Esophagus muscularis mucosa (tissue), 4 donors: ENCODE data around the gene AFAP1L2. TPM values are rescaled to one million over a fixed set of nuclear protein-coding genes. Genes with fewer than 3 reads are reported as not detected.

Experiments used
- DNase-seq: peaks from one replicate; pipeline ENCODE4 v3.0.0-alpha.2; 2017; ENCODE audit errors: extremely low spot score
- H3K27ac ChIP-seq, 4 donors: fragments of 200-600 bp; sonication (generic); replicated peaks in 1 of 4; 1 replicate in 3 of 4; 2 replicates in 1 of 4; pipeline ENCODE4 v1.5.1; 2016 to 2019; ENCODE audit warnings: mild to moderate bottlenecking in 1 of 4
- H3K27me3 ChIP-seq, 4 donors: fragments of 200-600 bp; sonication (generic); one replicate each; pipeline versions ENCODE4 v1.5.1 to v1.6.0; 2016 to 2019
- H3K36me3 ChIP-seq, 4 donors: fragments of 200-600 bp; sonication (generic); one replicate each; pipeline ENCODE4 v1.5.1; 2016 to 2019
- H3K4me1 ChIP-seq, 4 donors: fragments of 200-600 bp; sonication (generic); one replicate each; pipeline ENCODE4 v1.5.1; 2016 to 2019
- H3K4me3 ChIP-seq, 4 donors: fragments of 200-600 bp; sonication (generic); 1 replicate in 2 of 4; 2 replicates in 2 of 4; pipeline ENCODE4 v1.5.1; 2016 to 2019; ENCODE audit warnings: mild to moderate bottlenecking in 4 of 4, moderate library complexity in 1 of 4
- H3K9me3 ChIP-seq, 4 donors: fragments of 200-600 bp; sonication (generic); 1 replicate in 3 of 4; 2 replicates in 1 of 4; pipeline ENCODE4 v1.5.1; 2016 to 2019
- CTCF ChIP-seq, 3 experiments: fragments of 200-600 bp in 2 of 3; fragments of 450-650 bp in 1 of 3; sonication (generic) in 2 of 3; IDR thresholded peaks; one replicate each; pipeline ENCODE4 v1.5.1; 2017 to 2019; ENCODE audit warnings: antibody characterized with exemption in 3 of 3, mild to moderate bottlenecking in 2 of 3, moderate library complexity in 1 of 3
- EP300 ChIP-seq: sonication (generic); formaldehyde crosslinking; IDR thresholded peaks from one replicate; pipeline ENCODE4 v1.6.1; 2017; ENCODE audit warnings: antibody characterized with exemption
- POLR2A ChIP-seq: fragments of 450-650 bp; IDR thresholded peaks from one replicate; pipeline ENCODE4 v1.6.1; 2017; ENCODE audit warnings: antibody characterized with exemption, moderate library complexity, mild to moderate bottlenecking, low read depth
- POLR2AphosphoS5 ChIP-seq, 2 donors: sonication (generic); formaldehyde crosslinking; IDR thresholded peaks; one replicate each; pipeline ENCODE4 v1.6.1; 2017; ENCODE audit warnings: antibody characterized with exemption in 2 of 2
- WGBS: methylation state at CpG from one replicate; pipeline ENCODE4 v1.1.5; 2018; 5-methylcytosine and 5-hydroxymethylcytosine counted together
- intact Hi-C: fragments of 100-400 bp; cut with DNase I; formaldehyde crosslinking; loops from one replicate; pipeline ENCODE4 v1.15.1; 2023
- total RNA-seq, 4 donors: library from RNA; depleted of rRNA; stranded (reverse); fragments of >200 nt; gene quantifications; one replicate each; pipeline versions ENCODE4 v1.1.0 to v1.2.1, GENCODE V29; 2016

Gene AFAP1L2
- total RNA-seq, 4 donors from 2014 or later: 18.5 to 23.2 (median 19.9) TPM

- intact Hi-C loops: loop anchor here (5.0 to 10.0 kb wide), 3 partner anchors 103 to 483 kb away; partner anchors contain the start of gene AFAP1L2
- peaks cover 6 to 48% (median 22%) of the 10 kb centered on the region in 4 donors for H3K36me3 ChIP-seq
- 38% methylated on average over 12 of the region's 14 CpGs for WGBS
- H3K4me1 ChIP-seq: peaks cover 13 to 39% (median 26%) of the 10 kb centered on the region in 4 donors
- no peaks in the 10 kb centered on the region for H3K9me3 ChIP-seq
- peak overlapping the region; percentile 9 to 23 (median 12) for H3K27ac ChIP-seq
- H3K4me3 ChIP-seq: no peak overlapping the region
- DNase-seq: no peak
- TF ChIP-seq POLR2AphosphoS5 (IDR thresholded peaks at IDR 0.05): no peak
- TF ChIP-seq EP300: no peak
- TF ChIP-seq POLR2A: no peak
- no peak for TF ChIP-seq CTCF (IDR thresholded peaks at IDR 0.05)
- H3K27me3 ChIP-seq: peaks cover 0 to 6% (median 0%) of the 10 kb centered on the region in 4 donors
These were observed 102.2 kb downstream of the AFAP1L2 start for GRCh38 chr10:114301951-114302710.

- Histone ChIP-seq H3K27me3 (peaks cover 0 to 6% (median 0%) of the 10 kb centered on the region in 4 donors), H3K4me1 (peaks cover 13 to 34% (median 26%) of the 10 kb centered on the region in 4 donors), H3K36me3 (peaks cover 16 to 58% (median 32%) of the 10 kb centered on the region in 4 donors), H3K27ac (no peak overlapping the region), H3K9me3 (peaks cover 0 to 6% (median 3%) of the 10 kb centered on the region in 4 donors), H3K4me3 (no peak overlapping the region)
- no peak for DNase-seq
- intact Hi-C loops: loop anchor here (5.0 to 10.0 kb wide), 3 partner anchors 104 to 484 kb away; partner anchors contain the start of gene AFAP1L2
- WGBS: 71% methylated on average over 1 of the region's 9 CpGs
- TF ChIP-seq EP300 (no peak), CTCF (IDR thresholded peaks at IDR 0.05) (no peak), POLR2A (no peak), POLR2AphosphoS5 (IDR thresholded peaks at IDR 0.05) (no peak)
These were observed 103.1 kb downstream of the AFAP1L2 start for GRCh38 chr10:114301177-114301576.

- WGBS: 95% methylated on average over 11 of the region's 16 CpGs
- Histone ChIP-seq H3K27ac (no peak overlapping the region), H3K36me3 (peaks cover 21 to 68% (median 41%) of the 10 kb centered on the region in 4 donors)
These were observed 104.2 kb downstream of the AFAP1L2 start for GRCh38 chr10:114300036-114300645.

GRCh38 chr10:114297136-114297705 is 107.1 kb downstream of the AFAP1L2 start:
- intact Hi-C loops: no loop called here
- no peak overlapping the region for H3K27ac ChIP-seq
- no peak for DNase-seq
- peaks cover 0 to 20% (median 12%) of the 10 kb centered on the region in 4 donors for H3K9me3 ChIP-seq
- H3K36me3 ChIP-seq: peaks cover 24 to 70% (median 44%) of the 10 kb centered on the region in 4 donors
- H3K4me3 ChIP-seq: no peak overlapping the region
- TF ChIP-seq EP300: no peak
- TF ChIP-seq CTCF (IDR thresholded peaks at IDR 0.05): no peak
- TF ChIP-seq POLR2AphosphoS5 (IDR thresholded peaks at IDR 0.05): no peak
- TF ChIP-seq POLR2A: no peak
- H3K27me3 ChIP-seq: no peaks in the 10 kb centered on the region
- H3K4me1 ChIP-seq: peaks cover 3 to 8% (median 4%) of the 10 kb centered on the region in 4 donors
- WGBS: 92% methylated on average over 12 of the region's 14 CpGs

More at GRCh38 chr10:114300036-114300645, 104.2 kb downstream of the AFAP1L2 start:
- intact Hi-C loops: loop anchor here (5.0 to 10.0 kb wide), 3 partner anchors 105 to 485 kb away; partner anchors contain the start of gene AFAP1L2
- H3K9me3 ChIP-seq: peaks cover 0 to 17% (median 12%) of the 10 kb centered on the region in 4 donors
- H3K27me3 ChIP-seq: peaks cover 0 to 5% (median 0%) of the 10 kb centered on the region in 4 donors
- no peak for DNase-seq
- H3K4me3 ChIP-seq: no peak overlapping the region
- peaks cover 13 to 28% (median 23%) of the 10 kb centered on the region in 4 donors for H3K4me1 ChIP-seq
- TF ChIP-seq POLR2A: no peak
- TF ChIP-seq EP300: no peak
- TF ChIP-seq CTCF (IDR thresholded peaks at IDR 0.05): no peak
- TF ChIP-seq POLR2AphosphoS5 (IDR thresholded peaks at IDR 0.05): no peak
